ENCODE data around the gene IRS1.

Gene IRS1

DNA sequence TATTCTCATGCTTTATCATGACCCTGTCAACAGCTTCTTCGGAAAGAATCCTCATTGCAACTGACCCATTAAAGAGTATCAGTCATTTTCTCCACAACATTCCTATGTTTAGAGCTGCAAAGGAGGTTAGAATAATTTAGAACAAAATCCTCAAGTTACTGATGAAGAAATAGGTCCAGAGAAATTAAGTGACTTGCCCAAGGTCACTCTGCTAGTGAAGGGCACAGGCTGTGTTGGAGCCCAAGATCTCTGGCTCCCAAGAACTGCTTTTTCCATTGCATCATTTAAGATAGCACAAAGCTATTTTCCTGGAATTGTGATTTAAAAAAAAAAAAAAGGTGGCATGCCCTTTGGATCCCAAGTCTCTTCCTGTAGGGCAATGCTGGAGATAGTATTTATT, 9.6 kb downstream of the IRS1 start:
- no peak for DNase-seq

DNA sequence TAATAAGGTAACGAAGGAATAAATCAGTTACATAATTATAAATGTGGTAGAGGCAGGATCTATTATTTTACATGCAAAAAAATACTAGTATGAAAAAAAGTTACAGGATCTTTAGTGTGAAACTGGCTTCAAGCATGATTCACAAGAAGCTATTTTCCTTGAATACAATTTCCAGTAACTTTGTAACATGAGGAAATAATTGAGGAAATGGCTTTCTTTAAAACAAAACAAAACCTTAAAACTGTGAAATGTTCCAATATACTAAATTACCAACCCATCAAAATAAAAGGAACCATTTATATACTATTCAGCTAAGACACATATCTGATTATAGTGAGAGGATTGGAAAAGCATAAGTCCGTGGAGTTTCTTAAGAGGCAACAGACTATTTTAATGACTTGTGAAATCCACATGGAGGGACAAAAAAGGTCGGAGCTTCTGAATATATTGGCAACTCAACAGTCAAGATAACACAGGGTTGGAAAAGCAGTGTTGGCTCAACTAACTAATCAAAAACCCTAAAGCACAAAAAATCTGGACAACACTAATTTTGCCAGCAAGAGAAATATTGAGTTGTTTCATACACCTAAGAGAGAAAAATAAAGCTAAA, 10.6 kb downstream of the IRS1 start:
- DNase-seq = no peak

DNA sequence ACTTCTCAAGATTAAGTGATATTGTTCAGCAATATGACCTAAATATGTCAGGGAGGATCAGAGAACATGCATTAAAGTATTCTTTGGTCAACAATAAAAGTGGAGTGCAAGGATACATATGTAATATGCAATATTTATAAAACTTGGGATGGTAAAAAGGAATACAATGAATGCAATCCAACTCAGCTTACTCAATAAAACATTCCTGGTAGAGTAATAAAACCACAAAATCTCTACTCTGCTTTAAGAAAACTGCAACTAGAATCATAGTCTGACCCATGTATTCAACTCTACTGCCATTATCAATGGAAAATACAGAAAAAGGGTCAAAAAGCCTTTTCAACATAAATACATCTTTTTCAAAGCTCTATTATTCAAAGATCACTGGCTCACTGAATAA, 11.6 kb downstream of the IRS1 start:
- DNase-seq = no peak

DNA sequence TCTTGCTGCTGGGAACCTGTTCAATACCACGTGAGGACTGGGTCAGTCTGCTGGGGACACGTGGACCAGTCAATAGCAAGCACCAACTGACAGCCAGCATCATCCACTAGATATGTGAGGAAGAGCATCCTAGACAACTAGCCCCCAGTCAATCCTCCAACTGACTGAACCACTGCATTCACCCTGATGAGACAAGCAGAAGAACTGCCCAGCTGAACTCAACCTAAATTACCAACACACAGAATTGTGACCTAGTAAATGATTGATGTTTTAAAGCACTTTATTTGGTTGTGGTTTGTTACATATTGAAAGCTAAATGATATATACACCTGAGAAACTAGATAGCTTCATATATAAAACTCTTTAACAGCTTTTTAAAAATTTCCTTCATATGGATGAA, 15.7 kb downstream of the IRS1 start:
- DNase-seq = no peak

DNA sequence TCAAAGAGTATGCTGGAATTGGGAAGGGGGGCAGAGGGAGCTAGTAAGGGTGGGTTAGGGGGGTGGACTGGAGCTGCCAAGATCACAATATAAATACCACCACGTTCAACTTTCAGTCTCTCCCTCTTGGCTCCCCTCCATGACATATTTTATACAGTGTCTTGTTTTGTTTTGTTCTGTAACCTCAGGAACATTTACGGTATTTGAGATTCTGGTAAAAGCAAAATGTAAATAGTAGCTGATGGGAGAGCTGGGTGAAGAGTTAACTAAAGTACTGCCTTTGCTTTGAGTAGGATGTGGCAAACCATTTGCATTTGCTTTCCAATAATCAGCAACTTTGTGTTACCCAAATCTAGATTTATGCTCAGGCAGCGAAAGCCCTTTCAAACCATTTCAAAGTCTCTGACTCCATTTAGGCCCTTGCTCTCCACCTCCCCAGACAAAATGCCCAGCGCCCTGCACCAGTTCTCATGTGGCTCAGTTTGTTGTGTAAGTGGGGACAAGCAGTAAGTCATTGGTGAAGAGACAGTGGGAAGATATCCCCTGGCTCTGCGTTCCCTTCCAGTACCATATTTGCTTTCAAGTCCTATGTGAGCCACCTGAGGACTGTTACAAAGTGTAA, 17.4 kb downstream of the IRS1 start:
- DNase-seq = no peak

DNA sequence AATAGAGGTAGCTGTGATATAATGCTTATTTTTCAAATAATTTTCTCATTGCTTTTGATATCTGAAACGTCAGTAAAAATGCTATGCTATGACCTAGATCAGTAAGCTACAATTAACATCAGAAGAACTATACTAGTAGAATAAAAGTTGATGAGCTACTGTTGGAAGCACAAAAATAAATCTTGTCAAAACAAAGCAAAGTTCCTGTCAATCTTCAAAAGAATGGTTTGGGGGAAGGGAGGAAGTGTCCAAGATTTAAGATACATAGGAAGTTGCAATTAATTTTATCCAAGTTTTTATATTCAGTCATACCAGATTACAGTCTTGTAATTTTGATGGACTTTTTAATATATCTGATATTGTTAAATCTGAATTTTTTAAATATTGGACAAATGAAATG, 19.2 kb downstream of the IRS1 start:
- DNase-seq = no peak

DNA sequence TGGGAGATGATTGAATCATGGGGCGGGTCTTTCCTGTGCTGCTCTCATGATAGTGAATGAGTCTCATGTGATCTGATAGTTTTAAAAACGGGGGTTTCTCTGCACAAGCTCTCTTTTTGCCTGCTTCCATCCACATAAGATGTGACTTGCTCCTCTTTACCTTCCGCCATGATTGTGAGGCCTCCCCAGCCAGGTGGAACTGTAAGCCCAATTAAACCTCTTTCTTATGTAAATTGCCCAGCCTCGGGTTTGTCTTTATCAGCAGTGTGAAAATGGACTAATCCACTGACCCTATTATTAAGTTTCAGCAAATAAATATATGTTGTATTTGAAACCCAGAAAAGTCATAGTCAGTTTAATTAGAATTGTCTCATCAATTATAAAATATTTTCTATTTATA, 22.0 kb downstream of the IRS1 start:
- no peak for DNase-seq

DNA sequence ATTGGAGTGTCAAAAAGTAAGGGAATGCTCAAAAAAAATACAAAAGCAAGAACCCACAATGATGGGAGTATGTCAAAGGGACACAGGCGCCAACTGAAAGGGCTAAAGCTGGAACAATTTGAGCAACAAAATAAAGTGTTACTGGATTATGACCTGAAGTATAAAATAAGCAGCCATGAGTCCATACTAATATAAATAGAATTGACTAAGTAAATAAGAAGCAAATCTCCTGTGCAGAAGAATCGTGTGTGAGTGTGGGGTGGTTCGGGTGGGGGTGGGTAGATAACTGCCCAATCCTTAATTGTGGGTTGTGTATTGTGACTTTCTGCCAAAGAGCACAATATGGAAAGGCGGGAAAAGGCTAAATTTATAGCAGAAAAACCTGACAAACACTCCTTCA, 23.5 kb downstream of the IRS1 start:
- no peak for DNase-seq

DNA sequence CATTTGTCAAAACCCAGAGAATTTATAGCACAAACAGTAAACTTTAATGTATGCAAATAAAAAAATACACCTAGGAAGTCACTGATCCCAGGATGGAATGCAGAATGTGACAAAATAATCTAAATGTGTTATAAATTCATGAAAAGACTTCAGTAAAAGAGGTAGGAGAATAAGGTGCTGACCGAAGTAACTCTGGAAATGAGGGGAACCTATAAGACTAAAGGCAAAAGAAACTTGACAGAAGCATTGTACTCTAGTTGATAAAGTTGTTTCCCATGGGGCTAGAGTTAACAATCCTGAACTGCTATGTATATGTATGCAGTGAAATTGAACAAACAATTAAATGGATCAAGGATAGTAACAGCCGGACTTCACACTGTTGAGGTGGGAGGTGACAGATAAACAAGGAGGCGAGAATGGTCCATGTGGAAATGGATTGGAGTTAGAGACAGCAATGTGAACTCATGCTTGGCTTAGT, 24.5 kb downstream of the IRS1 start:
- no peak for DNase-seq

DNA sequence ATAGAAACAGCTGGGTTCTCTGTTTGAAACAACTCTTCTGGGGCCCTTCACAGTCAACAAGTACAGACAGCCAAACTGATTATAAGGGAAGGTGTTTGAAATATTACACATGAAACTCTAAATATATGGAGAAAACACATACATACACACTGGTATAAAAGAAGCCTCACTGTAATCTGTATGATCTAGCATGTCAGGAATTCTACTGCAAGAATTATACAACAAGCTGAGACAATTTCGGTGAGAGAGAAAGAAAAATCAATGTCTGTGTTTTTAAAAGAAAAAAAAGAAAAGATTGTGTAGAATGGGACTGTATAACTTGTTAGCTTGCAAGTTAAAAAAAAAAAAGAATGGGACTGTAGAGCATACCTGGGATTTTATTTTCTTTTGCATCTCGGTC, 26.3 kb downstream of the IRS1 start:
- no peak for DNase-seq

DNA sequence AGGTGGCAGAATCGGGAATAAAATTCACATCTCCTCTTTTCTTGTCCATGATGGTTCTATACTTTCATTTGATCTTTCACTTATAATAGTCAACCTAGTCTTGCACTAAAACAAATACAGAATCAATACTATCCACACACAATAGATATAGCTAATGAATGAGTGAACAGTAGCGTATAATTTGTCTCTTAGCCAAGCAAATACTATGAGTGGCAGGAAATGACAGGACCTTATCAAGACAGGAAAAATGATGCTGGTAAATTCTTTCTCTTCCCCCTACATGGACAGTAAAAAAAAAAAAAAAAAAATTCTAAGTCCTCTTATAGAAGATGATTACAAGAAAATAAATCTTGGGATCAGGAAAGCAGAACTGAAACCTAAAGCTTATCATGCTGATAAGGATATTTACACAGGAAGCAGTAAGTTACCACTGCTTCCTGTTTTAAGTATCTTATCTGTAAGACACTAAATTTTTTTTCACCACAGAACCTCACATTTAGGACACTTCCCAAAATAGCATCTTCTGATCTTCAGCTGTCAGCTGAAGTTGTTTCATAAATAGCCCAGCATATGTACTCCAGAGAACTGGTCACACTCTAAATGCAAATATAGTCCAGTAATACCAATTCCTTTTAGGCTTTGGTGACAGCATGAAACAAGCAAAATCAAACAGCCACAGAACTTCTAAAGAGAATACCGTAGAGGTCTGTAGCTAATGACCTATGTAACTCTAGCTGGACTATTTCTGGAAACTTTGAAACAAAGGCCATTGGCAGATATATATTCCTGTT, 27.0 kb downstream of the IRS1 start:
- no peak for DNase-seq

DNA sequence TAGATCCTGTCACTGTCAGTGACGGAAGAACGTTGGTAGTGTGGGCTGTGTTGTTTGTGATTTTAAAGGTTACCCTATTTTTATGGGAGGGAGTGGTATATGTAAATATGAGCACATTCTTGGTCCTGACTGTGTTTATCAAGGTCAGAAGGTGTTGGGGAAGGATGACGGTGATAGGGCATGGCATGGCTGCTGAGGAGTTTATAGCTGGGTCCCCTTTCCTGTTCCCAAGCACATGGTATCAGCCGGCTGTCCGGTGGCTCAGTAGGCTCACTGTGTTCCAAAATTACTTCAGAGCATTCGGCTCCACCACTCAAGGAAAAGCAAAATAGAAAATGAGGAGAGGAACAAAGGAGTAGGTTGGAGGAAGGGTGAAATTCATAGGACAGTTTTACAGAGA, 28.6 kb downstream of the IRS1 start:
- DNase-seq = no peak

DNA sequence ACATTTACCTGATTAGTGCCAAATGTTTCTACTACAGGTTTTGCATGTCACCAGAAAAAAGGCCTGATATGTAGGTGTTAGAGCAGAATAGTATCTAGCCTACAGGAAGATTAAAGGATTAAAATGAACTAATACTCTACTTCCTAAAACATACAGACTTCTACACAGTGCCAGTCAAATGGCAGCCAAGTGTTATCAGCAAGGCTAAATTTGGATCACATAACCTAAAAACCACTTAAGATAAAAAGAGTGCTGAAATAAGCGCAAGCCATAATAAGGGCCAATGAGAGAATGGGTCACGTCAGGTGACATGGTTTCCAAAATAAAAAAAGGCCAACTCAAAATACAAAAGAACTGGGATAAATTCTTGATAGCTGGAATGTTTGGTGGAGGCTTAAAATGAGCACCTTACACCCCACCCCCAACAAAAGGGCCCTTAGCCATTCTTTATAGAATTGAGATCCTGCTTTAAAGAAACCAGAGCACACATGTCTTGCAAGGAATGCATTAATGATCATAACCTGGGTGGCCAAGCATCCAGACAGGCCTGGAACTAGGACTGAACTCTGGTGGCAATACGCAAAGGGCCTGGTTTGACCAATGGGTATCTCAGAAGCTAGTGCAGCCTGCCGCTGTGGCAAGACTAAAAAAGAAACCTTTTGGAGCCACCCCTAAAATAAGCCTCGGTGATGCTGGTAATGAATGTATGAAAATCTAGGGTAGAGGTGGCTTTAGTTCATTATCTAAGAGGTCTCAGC, 32.4 kb downstream of the IRS1 start:
- no peak for DNase-seq

DNA sequence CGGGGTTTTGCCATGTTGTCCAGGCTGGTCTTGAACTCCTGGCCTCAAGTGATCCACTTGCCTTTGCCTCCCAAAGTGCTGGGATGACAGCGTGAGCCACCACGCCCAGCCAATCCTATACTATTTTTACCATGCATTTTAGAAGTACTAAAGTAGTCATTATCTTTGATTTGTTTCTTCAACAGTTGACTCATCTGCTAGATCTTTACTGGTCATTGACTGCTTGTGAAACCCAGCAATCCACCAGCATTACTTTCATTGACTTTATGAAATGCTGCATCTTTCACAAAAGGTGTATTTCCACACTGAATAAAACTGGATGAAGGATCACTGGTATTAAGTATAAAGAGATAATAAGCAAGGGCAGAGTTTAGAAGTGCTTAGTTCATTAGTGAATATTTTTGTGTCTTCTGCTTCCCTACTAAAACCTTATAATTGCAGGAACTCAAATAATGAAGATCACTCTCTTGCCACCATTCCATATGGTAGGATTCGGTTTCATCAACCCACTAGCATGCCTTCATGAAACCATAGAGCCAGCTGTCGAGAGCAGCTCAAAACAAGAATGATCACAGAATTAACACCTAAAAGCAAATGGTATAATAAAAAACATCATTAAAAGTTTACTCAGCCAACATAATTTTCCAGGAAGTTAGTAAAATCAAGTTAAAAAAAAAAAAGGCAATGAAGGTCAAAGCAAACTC, 33.1 kb downstream of the IRS1 start:
- DNase-seq = no peak

DNA sequence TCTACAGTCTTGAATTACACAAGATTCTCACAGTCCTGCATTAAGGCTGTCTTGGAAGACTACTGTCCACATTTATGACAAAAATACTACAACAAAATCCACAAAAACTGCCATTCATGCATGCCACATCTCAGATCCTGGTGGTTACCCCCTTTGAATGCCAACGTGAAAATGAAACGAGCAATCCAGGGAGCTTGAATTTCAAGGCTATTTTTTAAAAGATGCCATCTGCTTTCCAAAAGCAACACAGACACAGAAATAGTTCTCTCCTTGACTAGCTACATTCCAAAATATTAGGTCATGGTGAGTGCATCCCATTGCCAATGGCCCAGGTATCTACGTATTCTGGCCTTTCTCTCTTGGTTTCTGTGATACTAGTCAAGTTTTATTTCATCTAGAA, 36.3 kb downstream of the IRS1 start:
- DNase-seq = no peak

DNA sequence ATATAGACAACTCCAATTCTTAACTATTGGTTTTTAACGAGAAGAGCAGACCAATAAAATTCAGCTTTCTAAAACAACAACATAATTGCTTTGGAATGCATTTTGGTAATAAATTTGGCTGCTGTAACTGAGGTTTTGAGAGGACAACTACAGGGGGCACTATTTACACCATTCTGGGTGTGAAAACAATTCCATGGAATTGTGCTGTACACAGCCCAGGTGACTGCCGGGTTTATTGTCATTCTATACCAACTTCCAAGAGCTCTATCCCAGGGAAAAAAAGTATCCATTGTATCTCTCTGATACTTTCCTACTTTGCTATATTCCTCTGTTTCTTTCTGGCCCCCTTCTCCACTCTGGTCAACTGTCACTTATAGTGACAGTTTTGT, 38.4 kb downstream of the IRS1 start:
- DNase-seq = no peak

DNA sequence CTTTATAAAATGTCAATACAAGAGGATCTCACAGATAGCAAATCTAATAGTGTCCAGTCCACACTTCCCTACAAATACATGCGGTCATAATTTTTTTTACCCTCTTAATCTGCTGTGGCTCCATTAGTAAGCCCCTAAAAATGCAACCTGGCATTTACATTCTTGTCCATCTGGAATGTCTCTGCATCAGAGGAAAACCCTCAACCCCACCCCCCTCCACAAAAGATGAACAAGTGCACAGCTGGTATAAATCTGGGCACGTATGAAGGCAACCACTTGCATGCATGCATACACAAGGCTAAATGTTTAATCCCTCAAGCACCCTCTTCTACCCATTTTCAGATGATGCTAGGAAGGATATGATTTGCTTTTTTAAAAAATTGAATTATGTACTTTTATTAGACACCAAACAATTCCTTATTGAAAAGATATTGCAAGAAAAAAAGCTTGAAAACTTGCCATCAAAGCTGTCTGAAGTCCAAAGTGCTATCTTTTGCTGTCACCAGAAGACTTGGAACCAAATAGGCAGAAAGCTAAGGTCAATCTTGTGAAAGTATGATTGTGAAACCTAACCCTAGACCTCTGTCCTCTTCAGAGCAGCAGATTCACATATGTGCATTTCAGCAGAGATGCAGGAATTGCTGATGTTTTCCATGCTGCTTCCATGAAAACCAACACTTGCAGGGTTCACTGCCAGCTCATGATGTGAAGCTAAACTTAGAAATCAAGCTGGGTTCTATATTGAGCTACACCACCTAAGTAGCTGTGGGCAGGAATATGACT, 39.0 kb downstream of the IRS1 start:
- no peak for DNase-seq

DNA sequence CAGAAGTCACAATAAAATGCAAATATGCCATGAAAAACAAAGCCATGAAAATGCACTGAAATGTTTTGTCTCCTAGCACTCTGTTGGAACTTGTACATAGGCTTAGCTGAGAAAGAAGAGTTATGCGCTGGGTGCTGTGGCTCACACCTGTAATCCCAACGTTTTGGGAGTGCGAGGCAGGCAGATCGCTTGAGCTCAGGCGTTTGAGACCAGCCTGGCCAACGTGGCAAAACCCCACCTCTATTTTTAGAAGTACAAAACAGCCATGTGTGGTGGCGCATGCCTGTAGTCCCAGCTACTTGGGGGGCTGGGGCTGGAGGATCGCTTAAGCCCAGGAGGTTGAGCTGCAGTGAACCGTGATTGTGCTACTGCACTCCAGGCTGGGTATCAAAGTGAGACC, 39.9 kb downstream of the IRS1 start:
- DNase-seq = no peak

DNA sequence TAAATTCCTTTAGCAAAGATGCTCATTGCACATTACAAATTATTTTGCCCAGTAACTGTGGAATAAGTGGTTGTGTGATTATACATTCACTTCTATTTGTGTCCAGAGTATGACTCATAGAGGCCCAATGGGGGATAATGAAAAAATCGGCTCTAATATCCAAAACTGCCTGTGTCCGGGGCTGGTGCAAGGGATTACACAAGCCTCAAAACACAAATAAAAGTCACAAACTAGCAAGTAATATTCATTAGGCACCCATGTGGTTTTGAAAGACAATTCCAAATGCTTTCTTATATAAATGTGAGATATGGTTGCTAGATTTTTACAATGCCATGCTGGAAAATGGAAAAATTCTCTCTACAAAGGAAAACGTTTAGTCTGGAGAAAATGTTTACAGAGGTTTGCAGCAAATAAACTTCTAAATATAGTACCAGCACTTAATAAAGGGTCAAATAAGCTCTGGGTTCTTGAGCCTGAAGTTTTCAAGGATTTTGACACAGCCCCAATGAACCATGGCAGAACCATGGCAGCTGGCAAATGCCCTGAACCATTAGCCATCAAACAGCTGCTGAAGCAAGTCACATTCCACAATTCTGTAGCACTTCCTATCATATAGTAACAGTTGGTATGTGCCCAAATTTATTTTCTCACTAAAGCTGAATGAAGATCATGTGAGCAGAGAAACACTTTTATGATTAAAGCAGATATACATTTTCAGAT, 40.5 kb downstream of the IRS1 start:
- DNase-seq = no peak

DNA sequence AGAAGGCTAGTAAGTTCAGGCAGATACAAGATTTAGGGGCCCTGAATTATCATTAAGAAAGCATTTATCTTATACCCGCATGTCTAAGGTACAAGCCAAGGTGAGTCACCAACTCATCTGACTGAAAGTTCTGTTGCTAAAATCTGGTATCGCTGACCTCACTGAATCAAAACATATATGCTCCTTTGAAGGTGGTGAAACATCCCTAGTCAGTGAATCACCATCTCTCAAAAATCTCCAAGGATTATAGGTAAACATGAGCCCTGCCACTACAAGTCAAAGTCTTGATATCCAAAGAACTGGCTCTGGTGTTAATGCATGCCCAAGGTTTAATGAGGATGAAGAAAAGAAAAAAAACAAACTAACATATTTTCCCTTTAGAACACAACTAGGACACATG, 43.5 kb downstream of the IRS1 start:
- no peak for DNase-seq

DNA sequence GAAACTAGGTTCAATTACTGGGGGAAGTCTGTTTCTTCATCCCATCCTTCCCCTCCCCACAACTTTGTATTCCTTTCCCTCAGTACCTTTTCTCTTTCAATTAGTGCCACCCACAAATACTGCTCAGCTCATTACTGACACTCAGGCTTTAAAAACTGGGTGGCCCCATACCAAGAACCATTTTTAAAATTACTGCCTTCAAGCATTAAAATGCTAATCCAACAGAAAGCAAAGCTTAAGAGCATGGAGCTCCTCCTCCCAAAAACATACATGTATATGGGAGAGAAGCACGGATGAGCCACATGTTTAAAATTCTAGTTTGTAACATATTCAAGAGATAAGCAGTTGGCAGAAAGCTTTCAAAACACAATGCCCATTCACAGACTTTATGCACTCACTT, 44.0 kb downstream of the IRS1 start:
- no peak for DNase-seq
